ENCODE measurements around the gene ASF1B.

Gene ASF1B

DNA sequence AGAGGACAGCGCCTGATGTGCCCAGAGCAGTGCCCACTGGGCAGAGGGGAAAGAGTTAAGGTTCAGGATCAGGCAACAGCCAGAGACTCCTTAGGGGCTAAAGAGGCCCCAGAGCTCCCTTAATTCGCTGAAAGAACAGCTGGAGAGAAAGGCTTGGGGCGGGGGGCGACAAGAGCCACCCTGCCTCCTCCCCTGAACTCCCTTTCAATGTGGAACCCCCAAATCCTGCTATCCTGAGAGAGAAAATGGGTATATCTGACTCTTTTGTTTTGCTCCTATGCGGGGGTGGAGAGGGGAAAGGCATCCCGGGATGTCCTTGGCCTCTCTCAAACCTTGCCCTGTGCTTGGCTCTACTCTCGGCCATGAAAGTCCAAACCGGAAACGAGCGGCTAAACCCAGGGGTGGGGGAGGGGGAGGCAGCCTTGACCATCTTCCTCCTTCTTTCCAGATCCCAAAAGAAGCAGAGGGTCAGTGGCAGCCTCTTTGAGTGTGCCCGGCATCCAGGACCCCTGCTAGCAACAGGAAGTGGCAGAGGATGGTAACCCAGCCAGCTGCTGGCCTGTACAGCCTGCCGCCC is 23.5 kb downstream of the ASF1B start:
- TF ChIP-seq EZH2phosphoT487 (IDR thresholded peaks at IDR 0.05; ENCODE audit: borderline replicate concordance, low read length), result no peak
- no peak for TF ChIP-seq CTCF (IDR thresholded peaks at IDR 0.05; ENCODE audit: low read depth, low read length, poor library complexity, severe bottlenecking)
- H3K4me2 ChIP-seq (ENCODE audit: low read length), result no peak overlapping the region
- 0 out of 2 replicates have a peak, but pooled peaks cover 5% of the 10 kb centered on the region for H4K20me1 ChIP-seq (ENCODE audit: control insufficient read depth, insufficient read depth, low read depth, low read length)

DNA sequence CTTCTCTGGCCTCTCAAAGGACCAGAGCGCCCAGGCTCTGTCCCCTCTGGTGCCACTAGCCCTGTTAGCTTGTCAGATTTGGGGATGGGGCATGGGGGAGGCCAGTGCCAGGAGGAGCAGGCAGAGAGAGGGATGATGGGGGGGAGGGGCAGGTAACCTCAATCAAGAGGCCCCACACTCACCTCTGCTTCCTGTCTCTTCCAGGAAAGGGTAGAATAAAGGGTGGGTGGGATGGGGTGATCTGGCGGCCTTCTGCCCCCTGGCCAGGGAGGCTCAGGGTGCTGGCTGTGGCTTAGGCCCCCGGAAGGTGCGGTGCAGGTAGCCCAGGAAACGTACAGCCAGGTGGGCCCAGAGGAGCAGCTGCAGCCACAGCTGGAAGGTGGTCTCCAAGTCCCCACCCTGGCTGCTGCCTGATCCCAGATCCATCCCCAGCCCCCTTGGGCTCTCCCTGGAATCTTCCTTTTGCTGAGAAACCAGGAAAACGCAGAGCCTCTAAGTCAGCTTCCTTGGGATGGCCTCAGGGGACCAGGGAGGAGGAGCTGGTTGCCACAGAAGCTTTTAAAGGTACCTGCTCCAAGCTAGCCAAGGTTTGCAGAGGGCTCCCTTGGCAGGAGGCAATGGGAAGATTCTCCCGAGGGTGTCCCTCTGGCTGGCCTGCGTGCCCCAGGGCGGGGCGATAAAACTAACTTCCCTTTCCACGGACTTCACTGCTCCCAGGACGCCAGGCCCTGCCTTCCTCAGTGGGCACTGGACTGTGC is 24.2 kb downstream of the ASF1B start:
- Histone ChIP-seq H3K4me2 (ENCODE audit: low read length) (no peak overlapping the region), H4K20me1 (ENCODE audit: control insufficient read depth, insufficient read depth, low read depth, low read length) (0 out of 2 replicates have a peak, but pooled peaks cover 5% of the 10 kb centered on the region), H3K4me3 (ENCODE audit: low read length) (no peak overlapping the region), H3K9me3 (ENCODE audit: control insufficient read depth, insufficient read depth, low read length) (no peaks in the 10 kb centered on the region), H3K36me3 (ENCODE audit: control insufficient read depth, low read length) (no peaks in the 10 kb centered on the region), H3K27ac (ENCODE audit: low read depth, low read length) (no peak overlapping the region), H3K4me1 (ENCODE audit: control insufficient read depth, low read length) (peaks cover 32% of the 10 kb centered on the region), H3K27me3 (ENCODE audit: control insufficient read depth, low read length) (no peaks in the 10 kb centered on the region), H3K9me2 (replicated peaks; ENCODE audit: control insufficient read depth, low read length) (no peaks in the 10 kb centered on the region), H3F3A (ENCODE audit: control insufficient read depth, insufficient read depth) (peaks cover 4% of the 10 kb centered on the region; the same call in 1 of the 2 replicates), H3K79me2 (ENCODE audit: control insufficient read depth, low read length) (peaks cover 36% of the 10 kb centered on the region)
- TF ChIP-seq EZH2phosphoT487 (IDR thresholded peaks at IDR 0.05; ENCODE audit: borderline replicate concordance, low read length), result no peak
- no peak for TF ChIP-seq CTCF (IDR thresholded peaks at IDR 0.05; ENCODE audit: low read depth, low read length, poor library complexity, severe bottlenecking)

More for the DNA sequence above, 23.5 kb downstream of the ASF1B start:
- H3K4me3 ChIP-seq (ENCODE audit: low read length), result no peak overlapping the region
- H3F3A ChIP-seq (ENCODE audit: control insufficient read depth, insufficient read depth), result peaks cover 4% of the 10 kb centered on the region; the same call in 1 of the 2 replicates
- H3K27me3 ChIP-seq (ENCODE audit: control insufficient read depth, low read length), result no peaks in the 10 kb centered on the region
- H3K9me3 ChIP-seq (ENCODE audit: control insufficient read depth, insufficient read depth, low read length), result no peaks in the 10 kb centered on the region
- H3K9me2 ChIP-seq (replicated peaks; ENCODE audit: control insufficient read depth, low read length), result no peaks in the 10 kb centered on the region
- no peaks in the 10 kb centered on the region for H3K36me3 ChIP-seq (ENCODE audit: control insufficient read depth, low read length)
- H3K79me2 ChIP-seq (ENCODE audit: control insufficient read depth, low read length), result peaks cover 36% of the 10 kb centered on the region
- peaks cover 32% of the 10 kb centered on the region for H3K4me1 ChIP-seq (ENCODE audit: control insufficient read depth, low read length)
- no peak overlapping the region for H3K27ac ChIP-seq (ENCODE audit: low read depth, low read length)

GRCh38 chr19:14111486-14111885 is 24.9 kb downstream of the ASF1B start:
- H3K79me2 ChIP-seq (ENCODE audit: control insufficient read depth, low read length), result peaks cover 28% of the 10 kb centered on the region
- H3K9me3 ChIP-seq (ENCODE audit: control insufficient read depth, insufficient read depth, low read length), result no peaks in the 10 kb centered on the region
- H3K4me3 ChIP-seq (ENCODE audit: low read length), result no peak overlapping the region
- TF ChIP-seq EZH2phosphoT487 (IDR thresholded peaks at IDR 0.05; ENCODE audit: borderline replicate concordance, low read length), result no peak
- TF ChIP-seq CTCF (IDR thresholded peaks at IDR 0.05; ENCODE audit: low read depth, low read length, poor library complexity, severe bottlenecking), result no peak
- peaks cover 26% of the 10 kb centered on the region for H3K4me1 ChIP-seq (ENCODE audit: control insufficient read depth, low read length)
- no peaks in the 10 kb centered on the region for H3K27me3 ChIP-seq (ENCODE audit: control insufficient read depth, low read length)
- peaks cover 4% of the 10 kb centered on the region; the same call in 1 of the 2 replicates for H3F3A ChIP-seq (ENCODE audit: control insufficient read depth, insufficient read depth)
- H3K36me3 ChIP-seq (ENCODE audit: control insufficient read depth, low read length), result no peaks in the 10 kb centered on the region
- H3K9me2 ChIP-seq (replicated peaks; ENCODE audit: control insufficient read depth, low read length), result no peaks in the 10 kb centered on the region
- H4K20me1 ChIP-seq (ENCODE audit: control insufficient read depth, insufficient read depth, low read depth, low read length), result 0 out of 2 replicates have a peak, but pooled peaks cover 5% of the 10 kb centered on the region
- no peak overlapping the region for H3K27ac ChIP-seq (ENCODE audit: low read depth, low read length)
- H3K4me2 ChIP-seq (ENCODE audit: low read length), result no peak overlapping the region

Data from DOHH2 (cell line).